IMR-90 (cell line): Measurements from ENCODE around the gene DDX19B.

Experiments used
- CTCF ChIP-seq: conservative IDR thresholded peaks from 2 replicates; pipeline ENCODE4 v1.5.1; 2012; ENCODE audit warnings: mild to moderate bottlenecking, low read depth, low read length, improper control_type of control experiment
- RAD21 ChIP-seq: IDR thresholded peaks from 2 replicates; pipeline ENCODE4 v1.6.1; 2012; ENCODE audit warnings: low read length, improper control_type of control experiment

- TF ChIP-seq CTCF = no peak
- no peak for TF ChIP-seq RAD21
These were observed 46.9 kb downstream of the DDX19B start for GRCh38 chr16:70345840-70346239.
